H9 (cell line): ENCODE data around the gene LTBP4. TPM values are rescaled to one million over a fixed set of nuclear protein-coding genes. Genes with fewer than 3 reads are reported as not detected.
A peak's percentile ranks its signal among the peaks of the same experiment; 100 is the strongest.

ENCODE experiments used
- DNase-seq: peaks from one replicate; pipeline ENCODE4 v3.0.0-alpha.2; 2017
- H2AFZ ChIP-seq: one replicate; pipeline ENCODE4 v1.6.1; 2013; ENCODE audit warnings: mild to moderate bottlenecking, low read length, control low read depth, moderate library complexity
- H2AK5ac ChIP-seq: 2 replicates; pipeline ENCODE4 v1.6.1; 2013; ENCODE audit warnings: low read length, control low read depth, mixed read lengths; ENCODE audit not compliant: insufficient read length
- H2BK120ac ChIP-seq: one replicate; pipeline ENCODE4 v1.6.1; 2013; ENCODE audit warnings: low read depth, mild to moderate bottlenecking, low read length, control low read depth, inconsistent platforms; ENCODE audit not compliant: poor library complexity, severe bottlenecking
- H2BK12ac ChIP-seq: 2 replicates; pipeline ENCODE4 v1.6.1; 2013; ENCODE audit warnings: low read length, control low read depth, mixed read lengths, low read depth; ENCODE audit not compliant: insufficient read length
- H2BK15ac ChIP-seq: 2 replicates; pipeline ENCODE4 v1.6.1; 2013; ENCODE audit warnings: low read depth, low read length, control low read depth
- H2BK20ac ChIP-seq: one replicate; pipeline ENCODE4 v1.6.1; 2013; ENCODE audit warnings: low read depth, mild to moderate bottlenecking, low read length, control low read depth, inconsistent platforms; ENCODE audit not compliant: poor library complexity, severe bottlenecking
- H2BK5ac ChIP-seq: 2 replicates; pipeline ENCODE4 v1.6.1; 2013; ENCODE audit warnings: low read length, control low read depth, mixed read lengths; ENCODE audit not compliant: insufficient read length
- H3K14ac ChIP-seq: 2 replicates; pipeline ENCODE4 v1.6.1; 2013; ENCODE audit warnings: low read length, control low read depth; ENCODE audit not compliant: insufficient read depth
- H3K18ac ChIP-seq: 2 replicates; pipeline ENCODE4 v1.6.1; 2013; ENCODE audit warnings: low read depth, mild to moderate bottlenecking, mixed read lengths, low read length, control low read depth; ENCODE audit not compliant: insufficient read length
- H3K23ac ChIP-seq: 2 replicates; pipeline ENCODE4 v1.6.1; 2013; ENCODE audit warnings: low read length, control low read depth, mixed read lengths, low read depth; ENCODE audit not compliant: insufficient read length
- H3K23me2 ChIP-seq: 2 replicates; pipeline ENCODE4 v1.6.1; 2013; ENCODE audit warnings: low read depth, mild to moderate bottlenecking, mixed read lengths, low read length, control low read depth; ENCODE audit not compliant: insufficient read length, poor library complexity, severe bottlenecking
- H3K27ac ChIP-seq: 2 replicates; pipeline ENCODE4 v1.5.1; 2013; ENCODE audit warnings: low read length, control low read depth, mixed read lengths, low read depth; ENCODE audit not compliant: insufficient read length
- H3K27me3 ChIP-seq: 2 replicates; pipeline ENCODE4 v1.6.1; 2013; ENCODE audit warnings: low read length, control low read depth, inconsistent platforms; ENCODE audit not compliant: insufficient read depth
- H3K4ac ChIP-seq: 2 replicates; pipeline ENCODE4 v1.6.1; 2013; ENCODE audit warnings: low read depth, mild to moderate bottlenecking, control low read depth, inconsistent platforms, low read length, moderate library complexity
- H3K4me1 ChIP-seq: 2 replicates; pipeline ENCODE4 v1.6.1; 2013; ENCODE audit warnings: low read length, control low read depth, inconsistent platforms; ENCODE audit not compliant: insufficient read depth
- H3K4me2 ChIP-seq: 2 replicates; pipeline ENCODE4 v1.6.1; 2013; ENCODE audit warnings: low read length, control low read depth, mixed read lengths; ENCODE audit not compliant: insufficient read length, insufficient read depth
- H3K56ac ChIP-seq: 2 replicates; pipeline ENCODE4 v1.6.1; 2013; ENCODE audit warnings: low read depth, mild to moderate bottlenecking, mixed read lengths, low read length, control low read depth; ENCODE audit not compliant: insufficient read length
- H3K79me1 ChIP-seq: 2 replicates; pipeline ENCODE4 v1.6.1; 2013; ENCODE audit warnings: low read depth, mild to moderate bottlenecking, moderate library complexity, low read length, control low read depth, inconsistent platforms; ENCODE audit not compliant: insufficient read depth, poor library complexity, severe bottlenecking
- H3K79me2 ChIP-seq: 2 replicates; pipeline ENCODE4 v1.6.1; 2013; ENCODE audit warnings: low read length, control low read depth, inconsistent platforms; ENCODE audit not compliant: insufficient read depth
- H3K9ac ChIP-seq: 2 replicates; pipeline ENCODE4 v1.6.1; 2013; ENCODE audit warnings: low read length, control low read depth, mixed read lengths; ENCODE audit not compliant: insufficient read length; ENCODE audit errors: extremely low read depth
- H3K9me3 ChIP-seq: one replicate; pipeline ENCODE4 v1.6.1; 2013; ENCODE audit warnings: low read depth, low read length, inconsistent platforms; ENCODE audit not compliant: control insufficient read depth
- H3T11ph ChIP-seq: one replicate; pipeline ENCODE4 v1.6.1; 2013; ENCODE audit warnings: mild to moderate bottlenecking, low read length, control low read depth, inconsistent platforms
- H4K20me1 ChIP-seq: one replicate; pipeline ENCODE4 v1.6.1; 2013; ENCODE audit not compliant: control insufficient read depth, insufficient read length, insufficient read depth
- H4K5ac ChIP-seq: 2 replicates; pipeline ENCODE4 v1.6.1; 2013; ENCODE audit warnings: low read depth, mild to moderate bottlenecking, mixed read lengths, low read length, control low read depth; ENCODE audit not compliant: insufficient read length
- H4K8ac ChIP-seq: replicated peaks from 2 replicates; pipeline ENCODE4 v1.6.1; 2013; ENCODE audit warnings: low read length, control low read depth, mixed read lengths, low read depth; ENCODE audit not compliant: insufficient read length
- H4K91ac ChIP-seq: 2 replicates; pipeline ENCODE4 v1.6.1; 2013; ENCODE audit warnings: low read depth, mild to moderate bottlenecking, moderate library complexity, mixed read lengths, low read length, control low read depth; ENCODE audit not compliant: insufficient read length
- H3K27ac Mint-ChIP-seq, 3 experiments: 2 replicates in 2 of 3; 3 replicates in 1 of 3; pipeline ENCODE4 v1.8.0; 2020 to 2021; ENCODE audit warnings: mixed read lengths in 3 of 3, mild to moderate bottlenecking in 1 of 3, moderate library complexity in 1 of 3
- H3K27me3 Mint-ChIP-seq: 2 replicates; pipeline ENCODE4 v1.8.0; 2021; ENCODE audit warnings: low read depth, mild to moderate bottlenecking, moderate library complexity, mixed read lengths
- H3K36me3 Mint-ChIP-seq, 3 experiments: 2 replicates in 2 of 3; 3 replicates in 1 of 3; pipeline ENCODE4 v1.8.0; 2020 to 2021; ENCODE audit warnings: low read depth in 3 of 3, mixed read lengths in 3 of 3; ENCODE audit not compliant: insufficient read depth in 1 of 3
- H3K4me1 Mint-ChIP-seq, 2 experiments: 2 replicates each; pipeline ENCODE4 v1.8.0; 2020; ENCODE audit warnings: mixed read lengths in 2 of 2
- H3K4me3 Mint-ChIP-seq, 2 experiments: 2 replicates in 1 of 2; 3 replicates in 1 of 2; pipeline ENCODE4 v1.8.0; 2020 to 2021; ENCODE audit warnings: mild to moderate bottlenecking in 2 of 2, mixed read lengths in 2 of 2, moderate library complexity in 1 of 2
- H3K9me3 Mint-ChIP-seq, 2 experiments: 2 replicates in 1 of 2; 3 replicates in 1 of 2; pipeline ENCODE4 v1.8.0; 2020; ENCODE audit warnings: mild to moderate bottlenecking in 2 of 2, mixed read lengths in 2 of 2, moderate library complexity in 1 of 2
- WGBS: extraction: QIAGEN DNeasy Blood & Tissue Kit; methylation state at CpG from one replicate; pipeline ENCODE4 v1.1.7; 2013; ENCODE audit warnings: missing lambda C conversion rate, low lambda C conversion rate, mixed read lengths; ENCODE audit not compliant: insufficient read length; ENCODE audit errors: extremely low coverage; 5-methylcytosine and 5-hydroxymethylcytosine counted together
- long read RNA-seq: library from polyadenylated mRNA; unstranded; transcript quantifications from one replicate; pipeline ENCODE4 v2.0.0, GENCODE V29; 2020
- total RNA-seq: library from RNA; stranded (reverse); gene quantifications from 2 replicates; pipeline ENCODE4 v1.2.1, GENCODE V29; 2021
- TF ChIP-seq, protein P1 (sequence below): fragments of 200-600 bp; sonication (generic); conservative IDR thresholded peaks from 3 replicates; pipeline ENCODE4 v1.8.0; 2021; ENCODE audit warnings: antibody characterized with exemption, mild to moderate bottlenecking

Gene LTBP4
- total RNA-seq, result 115 and 129 TPM in 2 replicates
- long read RNA-seq, full-length matches to known transcripts, result 14 of 160 reads
- long read RNA-seq, partial matches to known transcripts, result 91 of 160 reads
- long read RNA-seq, other reads (novel, unspliced or antisense), result 55 of 160 reads

DNA sequence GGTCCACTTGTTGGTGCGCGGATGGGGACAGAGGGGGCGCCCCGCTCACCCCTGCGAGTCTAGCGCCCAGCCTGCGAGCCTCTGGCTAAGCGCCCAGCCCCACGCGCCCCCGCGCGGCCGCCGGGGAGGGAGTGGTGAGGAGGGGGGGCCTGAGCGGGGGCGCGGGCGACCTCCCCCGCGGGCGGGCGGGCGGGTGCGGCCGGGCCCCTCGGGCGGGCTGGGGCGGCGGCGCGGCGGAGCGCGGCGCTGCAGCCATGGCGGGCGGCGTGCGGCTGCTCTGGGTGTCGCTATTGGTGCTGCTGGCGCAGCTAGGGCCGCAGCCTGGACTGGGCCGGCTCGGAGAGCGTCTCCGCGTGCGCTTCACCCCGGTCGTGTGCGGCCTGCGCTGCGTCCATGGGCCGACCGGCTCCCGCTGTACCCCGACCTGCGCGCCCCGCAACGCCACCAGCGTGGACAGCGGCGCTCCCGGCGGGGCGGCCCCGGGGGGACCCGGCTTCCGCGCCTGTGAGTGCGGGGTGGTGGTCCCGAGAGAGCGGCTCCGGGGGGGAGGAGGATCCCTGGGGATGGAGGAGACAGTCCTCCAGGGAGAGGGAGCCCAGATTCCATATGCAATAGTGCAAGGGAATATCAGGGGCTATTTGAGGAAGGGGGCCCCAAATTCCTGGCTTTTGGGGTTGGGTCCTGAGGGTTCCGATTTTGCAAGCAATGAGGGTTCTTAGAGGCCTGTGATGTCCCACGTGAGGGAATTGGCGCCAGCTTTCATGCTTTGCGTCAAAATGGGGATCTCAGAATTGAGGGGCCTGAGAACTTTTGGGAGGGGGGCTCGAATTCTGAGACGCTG lies at the start of gene LTBP4:
Gene LTBP4 (plus strand): TSS at position 236 of the 841 bp plus-strand sequence. CDS start 19 bp downstream, at position 255.
- H2BK15ac ChIP-seq, result no peak within 1 kb of the TSS
- no peaks in the 10 kb centered on the region for H3K79me1 ChIP-seq
- no peak within 1 kb of the TSS for H3K56ac ChIP-seq
- no peak within 1 kb of the TSS for H4K5ac ChIP-seq
- H3K27ac ChIP-seq, result no peak within 1 kb of the TSS
- peak; percentile 40 for DNase-seq
- H3K14ac ChIP-seq, result no peak within 1 kb of the TSS
- H2BK5ac ChIP-seq, result no peak within 1 kb of the TSS
- no peak within 1 kb of the TSS for H2AK5ac ChIP-seq
- H3K4me1 ChIP-seq, result peaks cover 4% of the 10 kb centered on the region
- WGBS, result no CpG with 5 or more reads among the region's 82 CpGs
- TF ChIP-seq, protein P1, sequence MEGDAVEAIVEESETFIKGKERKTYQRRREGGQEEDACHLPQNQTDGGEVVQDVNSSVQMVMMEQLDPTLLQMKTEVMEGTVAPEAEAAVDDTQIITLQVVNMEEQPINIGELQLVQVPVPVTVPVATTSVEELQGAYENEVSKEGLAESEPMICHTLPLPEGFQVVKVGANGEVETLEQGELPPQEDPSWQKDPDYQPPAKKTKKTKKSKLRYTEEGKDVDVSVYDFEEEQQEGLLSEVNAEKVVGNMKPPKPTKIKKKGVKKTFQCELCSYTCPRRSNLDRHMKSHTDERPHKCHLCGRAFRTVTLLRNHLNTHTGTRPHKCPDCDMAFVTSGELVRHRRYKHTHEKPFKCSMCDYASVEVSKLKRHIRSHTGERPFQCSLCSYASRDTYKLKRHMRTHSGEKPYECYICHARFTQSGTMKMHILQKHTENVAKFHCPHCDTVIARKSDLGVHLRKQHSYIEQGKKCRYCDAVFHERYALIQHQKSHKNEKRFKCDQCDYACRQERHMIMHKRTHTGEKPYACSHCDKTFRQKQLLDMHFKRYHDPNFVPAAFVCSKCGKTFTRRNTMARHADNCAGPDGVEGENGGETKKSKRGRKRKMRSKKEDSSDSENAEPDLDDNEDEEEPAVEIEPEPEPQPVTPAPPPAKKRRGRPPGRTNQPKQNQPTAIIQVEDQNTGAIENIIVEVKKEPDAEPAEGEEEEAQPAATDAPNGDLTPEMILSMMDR, result no peak
- Mint-ChIP-seq H3K27me3 (peaks cover 56% of the 10 kb centered on the region), H3K4me3 (peak within 1 kb of the TSS; percentile 56 to 76), H3K36me3 (peaks cover 0 to 3% (median 0%) of the 10 kb centered on the region in 3 experiments; a peak in 2 of 7 replicates), H3K4me1 (peaks cover 37 to 57% of the 10 kb centered on the region in 2 experiments), H3K27ac (no peak within 1 kb of the TSS; a peak in 1 of 7 replicates), H3K9me3 (no peaks in the 10 kb centered on the region; a peak in 1 of 5 replicates)
- no peak within 1 kb of the TSS for H4K8ac ChIP-seq
- no peak within 1 kb of the TSS for H2BK20ac ChIP-seq
- no peak within 1 kb of the TSS for H4K91ac ChIP-seq
- H3K27me3 ChIP-seq, result peaks cover 10% of the 10 kb centered on the region; the same call in 1 of the 2 replicates
- H2AFZ ChIP-seq, result no peak within 1 kb of the TSS
- H3K4me2 ChIP-seq, result peak within 1 kb of the TSS; percentile 13
- H3T11ph ChIP-seq, result no peak within 1 kb of the TSS
- H3K4ac ChIP-seq, result no peak within 1 kb of the TSS
- peaks cover 25% of the 10 kb centered on the region for H3K23me2 ChIP-seq
- H2BK120ac ChIP-seq, result no peak within 1 kb of the TSS
- H3K23ac ChIP-seq, result no peak within 1 kb of the TSS
- no peak within 1 kb of the TSS for H2BK12ac ChIP-seq
- no peaks in the 10 kb centered on the region for H3K79me2 ChIP-seq
- H3K9ac ChIP-seq, result no peak within 1 kb of the TSS
- no peaks in the 10 kb centered on the region for H4K20me1 ChIP-seq
- no peaks in the 10 kb centered on the region for H3K9me3 ChIP-seq
- H3K18ac ChIP-seq, result no peak within 1 kb of the TSS
